NCI-H524 (cell line): ENCODE measurements around the gene AIG1.
A peak's percentile ranks its signal among the peaks of the same experiment; 100 is the strongest.
"Not testable (repeated sequence)": the region's sequence is repeated elsewhere in the genome, so short reads cannot be mapped to it uniquely, and the experiment has no call there.

Experiments used
- DNase-seq, 2 experiments: peaks; one replicate each; lab custom pipeline; 2025; lab: John Stamatoyannopoulos, UW

AIG1 gene

DNA sequence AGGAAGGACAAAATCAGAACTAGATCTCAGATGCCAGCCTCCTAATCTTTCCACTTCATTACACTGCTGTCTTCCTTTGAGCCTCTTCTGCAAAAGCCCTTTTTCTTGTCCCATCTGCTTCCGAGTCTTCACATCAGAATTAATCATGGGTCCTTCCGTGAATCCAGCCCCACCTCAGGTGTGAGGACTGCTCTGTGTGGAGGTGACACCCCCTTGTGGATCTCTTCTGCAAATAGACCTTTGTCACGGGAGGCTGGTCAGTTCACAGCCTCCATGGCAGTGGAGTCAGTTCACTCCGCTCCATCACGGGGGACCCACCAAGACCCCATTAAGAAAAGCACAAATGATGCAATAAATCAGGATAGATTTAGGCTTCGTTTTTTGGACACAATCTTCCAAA, 218.7 kb downstream of the AIG1 start:
- peak; percentile 98 for DNase-seq

DNA sequence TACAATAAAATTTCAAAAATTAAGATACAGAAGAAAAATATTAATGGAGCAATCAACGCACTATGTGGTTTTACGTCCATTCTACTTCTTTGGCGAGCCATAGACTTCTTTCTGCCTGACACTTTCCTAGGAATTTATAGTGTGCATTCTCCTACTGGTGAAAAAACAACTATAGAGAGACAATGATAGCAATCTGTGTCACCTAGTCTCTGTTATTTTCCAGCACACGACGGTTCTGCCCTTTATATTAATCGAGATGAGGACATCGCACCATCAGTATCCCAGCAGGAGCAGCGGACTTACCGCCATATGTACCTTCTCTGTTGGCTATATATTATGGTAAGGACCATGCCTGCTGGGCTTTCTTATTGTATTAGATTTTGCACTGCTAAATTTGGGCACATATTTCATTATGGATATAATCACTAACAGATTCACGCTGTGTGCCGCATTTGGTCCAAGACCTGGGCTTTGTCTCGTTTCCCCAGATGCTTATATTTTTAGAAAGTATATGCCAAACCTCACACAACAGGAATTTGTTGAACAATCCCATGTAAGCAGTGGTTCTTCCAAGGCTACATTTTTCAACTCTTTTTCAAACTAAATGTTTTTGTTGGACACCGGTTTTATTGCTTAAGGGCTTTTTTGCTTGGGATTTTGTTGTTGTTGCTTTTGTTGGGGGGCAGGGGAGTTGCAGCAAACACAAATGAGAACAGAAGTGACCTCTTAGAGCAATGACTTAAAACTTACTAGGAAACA, 223.4 kb downstream of the AIG1 start:
- DNase-seq: no peak

DNA sequence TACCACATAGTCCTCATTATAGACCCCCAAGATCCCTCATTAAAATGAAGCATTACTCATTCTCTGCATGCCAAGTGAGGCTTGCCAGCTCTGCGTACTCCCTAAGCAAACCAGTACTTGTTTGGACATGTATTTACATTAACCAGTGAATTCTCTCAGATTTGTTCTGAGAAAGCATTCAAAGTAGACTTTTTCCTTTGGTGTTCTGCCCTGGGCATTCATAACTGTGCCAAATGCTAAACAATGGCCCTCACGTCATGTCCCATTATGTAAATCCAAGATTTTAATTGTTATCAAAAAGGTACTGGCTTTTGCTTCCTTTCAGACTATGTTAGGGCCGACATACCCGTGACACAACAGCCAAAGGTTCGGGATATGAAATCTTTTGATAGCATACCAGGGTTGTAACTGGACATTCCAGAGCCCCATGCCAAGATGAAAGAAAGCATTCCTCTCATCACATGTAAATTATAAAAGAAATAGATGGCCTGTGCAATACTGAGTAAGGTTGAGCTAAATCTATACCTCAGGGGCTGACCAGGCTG, 225.6 kb downstream of the AIG1 start:
- DNase-seq: no peak

DNA sequence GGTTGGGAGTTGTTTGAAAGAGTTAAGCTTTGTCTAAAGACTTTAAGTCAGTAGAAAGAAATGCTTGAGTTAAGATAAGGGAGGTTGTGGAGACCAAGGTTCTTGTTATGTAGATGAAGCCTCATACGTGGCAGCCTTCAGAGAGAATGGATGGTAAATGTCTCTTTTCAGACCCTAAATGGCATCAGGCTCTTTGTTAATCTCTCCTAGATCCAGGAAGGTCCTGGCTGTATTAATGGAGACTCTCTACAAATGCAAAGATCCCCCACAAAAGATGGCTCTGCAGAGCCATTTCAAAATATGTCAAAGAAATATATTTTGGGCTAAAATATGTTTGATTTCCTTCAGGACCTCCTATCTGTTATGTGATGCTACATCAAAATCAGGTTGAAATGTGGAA, 228.2 kb downstream of the AIG1 start:
- DNase-seq: no peak

DNA sequence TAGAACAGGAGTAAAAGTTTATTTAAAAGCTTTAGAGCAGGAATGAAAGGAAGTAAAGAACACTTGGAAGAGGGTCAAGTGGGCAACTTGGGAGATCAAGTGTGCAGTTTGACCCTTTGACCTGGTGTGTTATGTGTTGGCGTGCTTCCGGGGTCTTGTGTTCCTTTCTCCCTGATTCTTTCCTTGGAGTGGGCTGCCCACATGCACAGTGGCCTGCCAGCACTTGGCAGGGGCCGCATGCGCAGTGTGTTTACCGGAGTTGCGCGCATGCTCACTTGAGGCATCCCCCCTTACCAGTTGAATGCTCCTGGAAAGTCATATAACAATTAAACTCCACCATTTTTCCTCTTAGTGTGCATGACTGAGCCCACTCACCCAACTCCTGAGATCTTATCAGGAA, 229.5 kb downstream of the AIG1 start:
- no peak for DNase-seq

DNA sequence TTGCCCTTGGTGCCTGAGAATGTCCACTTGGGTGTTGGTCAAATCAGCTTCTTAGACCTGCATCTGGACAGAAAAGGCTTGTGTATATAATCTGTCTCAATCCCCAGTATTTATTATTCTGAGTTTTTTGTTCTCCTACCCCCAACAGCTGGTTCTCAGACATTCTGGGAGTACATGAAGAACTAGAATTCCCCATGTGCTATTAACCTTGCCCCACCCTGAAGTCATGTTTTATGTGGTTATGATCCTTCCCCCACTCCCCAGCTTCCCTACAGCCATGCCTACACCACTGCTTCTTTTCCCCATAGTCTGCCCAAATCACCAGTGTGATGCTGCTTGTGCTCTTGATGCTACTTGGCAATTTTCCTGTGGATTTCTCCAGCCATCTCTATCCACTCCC, 232.8 kb downstream of the AIG1 start:
- DNase-seq: peak in 1 of 2 experiments; percentile 9

DNA sequence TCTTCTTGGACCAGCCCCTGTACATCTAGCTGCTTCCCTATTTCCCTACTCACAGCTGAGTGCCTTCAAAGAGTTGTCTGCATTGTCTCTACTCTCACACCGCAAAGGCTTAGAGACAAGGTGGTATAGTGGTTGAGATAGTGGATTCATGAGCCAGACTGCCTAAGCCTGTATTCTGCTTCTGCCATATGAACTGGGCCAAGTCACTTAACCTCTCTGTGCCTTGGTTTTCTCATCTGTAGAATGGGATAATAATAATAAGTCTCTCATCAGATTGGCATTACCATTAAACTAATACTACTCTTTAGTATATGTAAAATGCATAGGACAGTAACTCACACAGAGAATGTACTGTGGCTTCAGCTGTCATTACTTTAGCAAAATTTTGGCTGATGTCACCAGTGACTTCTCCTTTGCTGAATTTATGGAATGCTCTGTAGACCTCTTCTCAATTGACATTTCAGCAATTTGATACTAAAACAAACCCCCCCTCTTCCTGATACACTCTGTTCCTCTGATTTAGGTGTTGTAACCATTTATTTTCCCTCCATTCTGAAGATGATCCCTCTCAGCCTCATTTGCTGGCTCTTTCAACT, 233.7 kb downstream of the AIG1 start:
- DNase-seq: no peak

DNA sequence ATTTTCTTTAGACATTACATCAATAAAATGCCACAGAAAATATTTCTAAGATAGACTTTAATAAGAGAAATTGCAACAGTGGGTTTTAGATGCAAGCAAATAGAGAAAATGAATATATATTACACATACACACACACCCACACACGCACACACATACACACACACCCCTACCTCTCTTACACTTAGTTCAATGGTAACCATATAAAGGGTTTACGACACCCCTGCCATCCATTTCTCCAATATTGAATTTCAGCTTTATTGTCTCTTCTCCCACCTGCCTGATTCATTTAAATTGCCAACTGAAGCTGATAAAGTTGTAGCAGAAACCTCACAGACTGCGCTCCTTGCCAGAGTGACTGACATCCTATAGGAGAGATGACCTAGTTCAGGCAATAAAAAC, 235.2 kb downstream of the AIG1 start:
- no peak for DNase-seq

DNA sequence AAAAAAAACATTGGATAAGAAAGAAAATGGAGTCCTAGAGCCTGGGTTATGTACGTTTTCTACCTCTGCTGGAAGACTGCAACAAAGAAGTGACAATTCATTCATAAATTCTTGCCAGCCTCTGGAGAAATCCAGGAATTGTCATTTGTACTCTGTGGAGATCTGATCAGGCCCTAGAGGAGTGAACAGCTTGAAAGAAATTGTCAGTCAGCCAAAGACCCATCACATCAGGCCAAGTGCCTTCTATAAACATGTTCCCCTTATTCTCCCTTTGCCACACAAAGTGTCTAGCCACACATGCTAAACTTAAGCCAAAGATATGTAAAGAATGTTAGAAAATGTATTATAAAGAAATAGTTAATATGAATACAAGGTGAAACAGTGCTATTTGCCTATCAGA, 237.4 kb downstream of the AIG1 start:
- no peak for DNase-seq

DNA sequence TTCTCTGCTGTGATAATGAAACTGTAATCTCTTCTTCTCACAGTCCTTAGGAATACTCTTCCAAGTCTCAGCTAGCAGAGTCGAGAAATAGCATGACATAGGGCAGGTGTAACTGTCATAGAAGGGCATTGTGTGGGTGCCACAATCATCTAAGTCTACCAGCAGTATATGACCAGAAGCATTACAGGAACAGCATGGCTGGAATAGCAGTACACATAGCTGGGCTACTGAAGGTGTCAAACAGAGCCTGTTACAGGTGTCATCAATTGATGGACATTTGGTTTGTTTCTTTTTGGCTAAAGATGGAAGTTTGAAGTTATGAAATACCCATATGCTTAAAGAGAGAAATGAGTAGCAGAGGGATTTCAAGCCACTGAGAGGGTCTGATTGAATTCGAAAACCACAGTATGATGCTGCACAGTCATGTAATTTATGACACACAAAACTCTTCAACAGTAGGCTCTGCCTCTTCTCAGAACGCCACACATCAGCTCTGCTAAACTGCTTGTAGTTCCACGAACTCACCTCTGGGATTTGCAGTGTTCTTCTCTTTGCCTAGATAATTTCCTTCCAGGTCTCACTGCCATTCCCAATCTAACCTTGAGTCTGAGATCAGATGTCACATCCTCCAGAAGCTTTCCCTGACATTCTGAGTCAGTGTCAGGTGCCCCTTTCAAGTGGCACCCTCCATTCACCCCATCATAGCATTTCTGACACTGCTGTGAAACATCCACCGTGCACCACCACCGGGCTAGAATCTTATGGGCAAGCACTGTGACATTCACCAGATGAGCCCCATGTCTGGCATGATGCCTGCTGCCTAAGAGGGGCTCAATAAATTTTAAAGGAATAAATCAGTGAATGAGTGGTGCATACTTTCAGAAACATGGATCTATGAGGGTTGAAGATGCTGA, 238.8 kb downstream of the AIG1 start:
- DNase-seq: no peak

DNA sequence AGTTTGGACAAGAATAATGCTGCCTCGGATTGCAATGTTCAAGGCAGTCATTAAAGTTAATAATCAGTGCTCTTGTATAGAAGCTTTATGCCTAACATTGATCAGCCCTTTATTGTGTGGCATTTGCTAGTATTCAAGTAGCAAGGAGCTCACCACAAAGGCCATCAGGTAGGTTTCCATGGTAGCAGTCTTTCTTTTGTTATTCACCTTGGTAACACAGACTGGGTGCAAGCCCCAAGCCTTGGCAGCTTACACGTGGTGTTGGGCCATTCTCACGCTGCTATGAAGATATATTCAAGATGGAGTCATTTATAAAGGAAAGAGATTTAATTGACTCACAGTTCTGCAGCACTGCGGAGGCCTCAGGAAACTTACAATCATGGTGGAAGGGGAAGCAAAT, 240.5 kb downstream of the AIG1 start:
- DNase-seq: no peak

DNA sequence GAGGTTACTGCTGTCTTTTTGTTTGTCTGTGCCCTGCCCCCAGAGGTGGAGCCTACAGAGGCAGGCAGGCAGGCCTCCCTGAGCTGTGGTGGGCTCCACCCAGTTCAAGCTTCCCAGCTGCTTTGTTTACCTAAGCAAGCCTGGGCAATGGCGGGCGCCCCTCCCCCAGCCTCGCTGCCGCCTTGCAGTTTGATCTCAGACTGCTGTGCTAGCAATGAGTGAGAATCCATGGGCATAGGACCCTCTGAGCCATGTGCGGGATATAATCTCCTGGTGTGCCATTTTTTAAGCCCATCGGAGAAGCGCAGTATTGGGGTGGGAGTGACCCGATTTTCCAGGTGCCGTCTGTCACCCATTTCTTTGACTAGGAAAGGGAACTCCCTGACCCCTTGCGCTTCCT, 247.1 kb downstream of the AIG1 start:
- not testable (repeated sequence) for DNase-seq

DNA sequence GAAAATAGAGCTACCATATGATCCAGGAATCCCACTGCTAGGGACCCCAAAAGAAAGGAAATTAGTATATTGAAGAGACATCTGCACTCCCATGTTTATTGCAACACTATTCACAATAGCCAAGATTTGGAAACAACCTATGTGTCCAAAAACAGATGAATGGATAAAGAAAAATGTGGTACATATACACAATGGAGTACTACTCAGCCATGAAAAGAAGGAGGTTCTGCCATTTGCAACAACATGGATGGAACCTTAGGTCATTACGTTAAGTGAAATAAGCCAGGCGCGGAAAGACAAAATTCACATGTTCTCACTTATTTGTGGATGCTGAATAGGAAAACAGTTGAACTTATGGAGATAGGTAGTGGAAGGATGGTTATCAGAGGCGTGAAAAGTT, 252.5 kb downstream of the AIG1 start:
- no peak for DNase-seq

DNA sequence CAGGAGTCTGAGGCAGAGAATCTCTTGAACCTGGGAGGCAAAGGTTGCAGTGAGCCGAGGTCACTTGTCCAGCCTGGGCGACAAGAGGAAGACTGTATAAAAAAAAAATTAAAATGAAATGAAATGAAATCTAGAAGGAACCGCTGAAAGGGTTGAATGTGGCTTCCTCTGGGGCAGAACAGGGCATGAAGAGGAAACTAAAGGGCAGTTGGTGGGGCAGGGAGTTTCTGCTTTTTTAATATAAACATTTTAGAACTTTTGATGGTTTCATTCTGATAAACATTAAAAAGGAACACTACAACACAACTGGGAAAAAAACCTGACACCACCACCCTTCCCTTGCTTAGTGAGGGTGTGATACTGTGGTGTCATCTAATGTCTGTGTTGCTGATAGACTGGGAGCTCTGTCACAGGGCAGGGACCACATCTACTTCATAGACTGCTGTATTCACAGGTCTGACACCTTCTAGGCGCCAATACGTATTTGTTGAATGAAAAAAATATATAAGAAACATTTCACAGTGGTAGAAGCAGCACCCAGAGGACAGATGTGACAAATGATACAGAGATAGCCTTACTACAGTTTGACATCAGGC, 260.9 kb downstream of the AIG1 start:
- no peak for DNase-seq

DNA sequence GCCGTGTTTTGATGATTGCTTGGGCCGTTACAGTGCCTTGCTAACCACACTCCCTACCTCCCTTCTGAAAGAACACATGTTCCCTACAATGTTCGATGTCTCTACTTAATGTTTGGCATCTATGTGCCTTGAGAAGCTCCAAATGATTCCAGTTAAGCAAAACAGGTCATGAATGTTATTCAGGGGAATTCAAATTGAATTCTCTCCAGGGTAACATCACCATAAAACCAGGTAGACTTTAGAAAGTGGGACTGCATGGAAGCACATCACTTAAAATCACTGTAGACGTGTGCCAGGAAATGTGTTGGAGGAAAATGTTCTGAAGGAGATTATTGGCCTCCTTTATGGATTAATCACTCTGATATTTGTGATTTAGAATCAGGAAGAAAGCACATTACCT, 261.7 kb downstream of the AIG1 start:
- DNase-seq: no peak

DNA sequence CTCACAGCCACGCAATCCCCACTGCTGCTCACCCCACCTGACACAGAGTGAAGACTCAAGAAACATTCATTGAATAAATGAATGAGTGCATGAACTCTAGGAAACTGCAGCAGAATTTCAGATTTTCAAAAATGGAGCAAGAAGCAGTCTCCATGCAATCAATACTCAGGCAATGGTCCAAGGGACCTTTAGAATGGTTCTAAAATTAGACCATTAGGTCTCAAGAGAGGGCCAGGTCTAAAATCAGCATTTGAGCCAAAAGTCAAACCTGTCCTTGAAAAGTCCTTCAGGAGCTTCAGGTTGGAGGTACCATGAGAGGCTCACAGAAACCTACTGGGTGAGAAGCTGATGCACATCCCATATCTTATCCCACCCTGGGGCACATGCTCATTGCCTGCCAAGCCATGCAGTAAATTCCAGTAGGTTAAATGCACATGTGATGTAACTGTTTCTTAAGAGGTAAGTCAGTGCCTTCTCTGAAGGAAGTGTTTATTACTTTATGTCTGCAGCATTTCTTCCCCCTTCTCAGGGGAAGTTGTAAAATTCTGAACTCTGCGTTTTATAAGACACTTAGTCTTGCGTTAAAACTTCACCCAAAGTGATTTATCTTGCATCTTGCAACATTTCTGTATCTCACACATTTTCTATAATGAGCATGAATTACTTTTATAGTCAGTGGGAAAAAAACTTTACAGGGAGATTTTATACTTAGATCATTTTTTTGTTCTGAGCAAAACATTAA, 263.2 kb downstream of the AIG1 start:
- no peak for DNase-seq

DNA sequence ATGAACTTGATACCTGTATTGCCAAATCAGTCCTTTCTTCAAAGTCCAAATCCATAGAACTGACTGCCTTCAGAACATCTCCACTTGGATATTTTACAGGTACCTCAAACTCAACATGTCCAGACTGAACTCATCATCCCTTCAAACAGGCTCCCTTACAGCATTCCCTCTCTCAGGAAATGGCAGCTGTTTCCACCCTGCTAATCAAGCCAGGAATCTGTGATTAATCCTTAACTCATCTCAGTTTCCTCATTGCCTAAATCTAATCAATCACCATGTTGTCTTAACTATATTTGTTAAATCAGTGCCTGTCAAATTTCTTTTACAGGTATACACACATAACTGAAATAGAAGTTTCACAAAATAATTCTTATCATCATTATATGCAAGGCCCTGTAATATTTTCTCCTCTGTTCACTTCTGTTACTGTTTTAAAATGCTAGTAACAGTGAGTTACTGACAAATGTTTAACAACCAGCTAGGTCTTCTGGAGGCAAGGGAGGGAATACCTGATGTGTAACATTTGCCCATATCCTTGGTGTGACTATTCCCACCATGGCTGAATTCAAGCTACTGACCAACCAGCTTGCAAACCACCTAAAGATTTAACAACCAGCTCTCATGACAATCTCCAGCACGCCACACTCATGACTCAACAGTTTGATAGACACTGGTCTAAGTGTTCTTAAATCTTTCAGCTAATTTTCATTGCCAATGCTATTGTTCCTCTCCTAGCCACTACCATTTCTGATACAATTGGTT, 264.9 kb downstream of the AIG1 start:
- DNase-seq: no peak

DNA sequence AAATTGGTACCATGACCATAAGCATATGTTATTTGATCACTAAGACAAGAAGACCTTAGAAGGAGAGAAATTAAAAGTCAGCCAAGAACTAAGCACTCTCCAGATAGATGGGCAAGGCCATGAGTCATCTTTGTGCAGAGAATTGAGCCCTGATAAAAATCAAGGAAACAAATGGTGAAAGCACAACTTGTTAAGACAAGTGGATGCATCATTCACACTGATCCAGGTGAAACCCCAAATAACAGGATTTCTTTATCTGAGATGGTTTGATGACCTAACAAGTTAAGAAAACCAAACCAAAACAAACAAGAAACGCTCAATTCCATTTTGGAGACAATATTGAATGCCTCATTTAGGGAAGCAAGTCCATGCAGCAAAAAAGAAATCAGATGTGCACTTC, 268.2 kb downstream of the AIG1 start:
- no peak for DNase-seq

DNA sequence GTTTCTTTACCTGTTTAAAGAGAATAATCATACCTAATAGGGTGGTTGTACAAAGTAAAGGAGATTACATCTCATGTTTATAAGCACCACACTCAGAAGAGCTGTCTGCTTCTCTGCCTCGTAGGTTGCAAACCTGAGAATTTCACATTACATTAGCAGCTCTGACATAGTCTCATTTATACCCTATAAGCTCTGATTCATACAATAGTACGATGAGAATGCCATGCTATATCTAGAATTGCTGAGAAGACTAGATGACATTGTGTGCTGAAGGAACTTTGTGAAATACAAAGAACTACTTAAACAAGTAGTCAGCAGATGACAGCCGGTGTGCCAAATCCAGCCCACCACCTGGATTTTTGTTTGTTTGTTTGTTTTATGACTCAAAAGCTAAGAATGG, 268.6 kb downstream of the AIG1 start:
- DNase-seq: no peak

DNA sequence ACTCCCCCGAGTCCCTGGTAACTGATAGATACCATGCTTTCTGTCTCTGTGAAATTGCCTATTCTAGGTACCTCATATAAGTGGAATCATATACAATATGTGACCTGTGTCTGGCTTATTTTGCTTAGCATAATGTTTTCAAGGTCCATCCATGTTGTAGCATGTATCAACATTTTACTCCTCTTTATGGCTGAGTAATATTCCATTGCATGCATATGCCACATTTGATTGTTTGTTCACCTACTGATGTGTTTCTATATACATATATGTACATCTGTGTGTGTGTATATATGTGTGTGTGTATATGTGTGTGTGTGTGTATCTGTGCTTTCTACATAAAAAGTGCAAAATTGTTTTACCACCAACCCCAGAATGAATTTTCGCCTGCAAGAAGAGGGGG, 270.7 kb downstream of the AIG1 start:
- no peak for DNase-seq
